GM23338 (cell line): ENCODE measurements around the gene C4BPB. TPM values are rescaled to one million over a fixed set of nuclear protein-coding genes. Genes with fewer than 3 reads are reported as not detected.

Experiments
- ATAC-seq: fragments of 200-7000 bp; cut with Tn5 transposase; 3 replicates; pipeline ENCODE4 v1.9.1; 2020
- DNase-seq: peaks from one replicate; pipeline ENCODE4 v3.0.0-alpha.2; 2015; ENCODE audit warnings: low spot score
- H2AFZ ChIP-seq: fragments of 200-600 bp; sonication (generic); 2 replicates; pipeline ENCODE4 v1.8.0; 2016; ENCODE audit warnings: antibody characterized with exemption, mild to moderate bottlenecking, moderate library complexity
- H3F3A ChIP-seq: fragments of 200-600 bp; sonication (generic); replicated peaks from 2 replicates; pipeline ENCODE4 v1.8.0; 2017; ENCODE audit warnings: antibody characterized with exemption, mixed run types, low read depth
- H3K27ac ChIP-seq: fragments of 200-600 bp; sonication (generic); 2 replicates; pipeline ENCODE4 v1.6.1; 2016; ENCODE audit warnings: low read depth
- H3K27me3 ChIP-seq: fragments of 200-600 bp; sonication (generic); 2 replicates; pipeline ENCODE4 v1.8.0; 2016; ENCODE audit warnings: mild to moderate bottlenecking, mixed run types, moderate library complexity; ENCODE audit not compliant: insufficient read depth
- H3K36me3 ChIP-seq: fragments of 200-600 bp; sonication (generic); 2 replicates; pipeline ENCODE4 v1.8.0; 2016; ENCODE audit warnings: mild to moderate bottlenecking; ENCODE audit not compliant: insufficient read depth
- H3K4me1 ChIP-seq: fragments of 200-600 bp; sonication (generic); 2 replicates; pipeline ENCODE4 v1.8.0; 2016; ENCODE audit warnings: mild to moderate bottlenecking, moderate library complexity; ENCODE audit not compliant: insufficient read depth
- H3K4me2 ChIP-seq: fragments of 200-600 bp; sonication (generic); 2 replicates; pipeline ENCODE4 v1.7.1; 2017; ENCODE audit warnings: mixed run types
- H3K4me3 ChIP-seq: fragments of 200-600 bp; sonication (generic); 2 replicates; pipeline ENCODE4 v1.6.1; 2016; ENCODE audit warnings: mixed run types
- H3K79me2 ChIP-seq: fragments of 200-600 bp; sonication (generic); replicated peaks from 2 replicates; pipeline ENCODE4 v1.8.0; 2017; ENCODE audit warnings: mild to moderate bottlenecking; ENCODE audit not compliant: insufficient read depth
- H3K9me2 ChIP-seq: fragments of 200-600 bp; sonication (generic); 2 replicates; pipeline ENCODE4 v1.8.0; 2017; ENCODE audit not compliant: insufficient read depth
- H4K20me1 ChIP-seq: fragments of 200-600 bp; sonication (generic); replicated peaks from 2 replicates; pipeline ENCODE4 v1.8.0; 2017; ENCODE audit warnings: mild to moderate bottlenecking; ENCODE audit not compliant: insufficient read depth
- H3K27ac Mint-ChIP-seq: 2 replicates; pipeline ENCODE4 v1.8.0; 2020; ENCODE audit warnings: inconsistent platforms, mild to moderate bottlenecking, moderate library complexity, mixed read lengths
- H3K27me3 Mint-ChIP-seq: 3 replicates; pipeline ENCODE4 v1.8.0; 2022; ENCODE audit warnings: low read depth, mild to moderate bottlenecking, moderate library complexity, mixed read lengths, inconsistent platforms; ENCODE audit not compliant: insufficient read depth, poor library complexity
- H3K36me3 Mint-ChIP-seq: 3 replicates; pipeline ENCODE4 v1.8.0; 2021; ENCODE audit warnings: low read depth, mild to moderate bottlenecking, inconsistent platforms, moderate library complexity, mixed read lengths
- H3K4me1 Mint-ChIP-seq: 3 replicates; pipeline ENCODE4 v1.8.0; 2020; ENCODE audit warnings: mild to moderate bottlenecking, inconsistent platforms, mixed read lengths
- H3K4me3 Mint-ChIP-seq: 3 replicates; pipeline ENCODE4 v1.8.0; 2021; ENCODE audit warnings: moderate library complexity, mild to moderate bottlenecking, inconsistent platforms, mixed read lengths
- H3K9me3 Mint-ChIP-seq: 3 replicates; pipeline ENCODE4 v1.8.0; 2020; ENCODE audit warnings: moderate library complexity, mild to moderate bottlenecking, inconsistent platforms, mixed read lengths
- CREB1 ChIP-seq: fragments of 250-450 bp; sonication (Bioruptor Pico); IDR thresholded peaks from 2 replicates; pipeline ENCODE4 v1.5.0; 2020; ENCODE audit warnings: low read depth, mild to moderate bottlenecking, moderate library complexity
- EZH2 ChIP-seq: fragments of 200-600 bp; sonication (generic); IDR thresholded peaks from one replicate; pipeline ENCODE4 v1.8.0; 2017; ENCODE audit warnings: antibody characterized with exemption, mild to moderate bottlenecking, low read depth; ENCODE audit not compliant: unreplicated experiment
- EZH2phosphoT487 ChIP-seq: fragments of 200-600 bp; sonication (generic); IDR thresholded peaks from one replicate; pipeline ENCODE4 v1.8.1; 2018; ENCODE audit warnings: antibody characterized with exemption; ENCODE audit not compliant: unreplicated experiment
- JUNB ChIP-seq: IDR thresholded peaks from one replicate; pipeline ENCODE4 v1.6.1; 2016; ENCODE audit warnings: antibody characterized with exemption; ENCODE audit not compliant: unreplicated experiment
- NANOG ChIP-seq: IDR thresholded peaks from 2 replicates; pipeline ENCODE4 v1.6.1; 2016; ENCODE audit warnings: antibody characterized with exemption, borderline replicate concordance
- POLR2AphosphoS5 ChIP-seq: IDR thresholded peaks from 2 replicates; pipeline ENCODE4 v1.6.1; 2016; ENCODE audit warnings: antibody characterized with exemption, low read depth
- STAT1 ChIP-seq: IDR thresholded peaks from one replicate; pipeline ENCODE4 v1.6.1; 2016; ENCODE audit warnings: antibody characterized with exemption; ENCODE audit not compliant: unreplicated experiment
- ZNF114 ChIP-seq: fragments of 250-450 bp; sonication (Bioruptor Pico); IDR thresholded peaks from 2 replicates; pipeline ENCODE4 v1.5.0; 2020; ENCODE audit warnings: mild to moderate bottlenecking, moderate library complexity
- ZNF331 ChIP-seq: fragments of 250-450 bp; sonication (Bioruptor Pico); IDR thresholded peaks from 2 replicates; pipeline ENCODE4 v1.5.0; 2020; ENCODE audit warnings: low read depth, mild to moderate bottlenecking, moderate library complexity
- polyA plus RNA-seq: library from polyadenylated mRNA; unstranded; fragments of >200 nt; fragmentation: Nextera tagmentation; extraction: Ambion mirVana; gene quantifications from 2 replicates; pipeline ENCODE4 v1.2.1, GENCODE V29; 2016
- total RNA-seq: library from RNA; depleted of rRNA; stranded (reverse); fragments of >200 nt; shearing (Covaris generic); gene quantifications from 2 replicates; pipeline ENCODE4 v1.2.3, GENCODE V29; 2014
- TF ChIP-seq, protein P1 (sequence below): fragments of 250-450 bp; sonication (Bioruptor Pico); IDR thresholded peaks from 2 replicates; pipeline ENCODE4 v1.5.0; 2020; ENCODE audit warnings: mild to moderate bottlenecking, moderate library complexity
- TF ChIP-seq, protein P2 (sequence below): IDR thresholded peaks from 2 replicates; pipeline ENCODE4 v1.6.1; 2016; ENCODE audit warnings: antibody characterized with exemption
- TF ChIP-seq, protein P3 (sequence below), 2 experiments: fragments of 200-600 bp in 1 of 2; sonication (generic) in 1 of 2; conservative IDR thresholded peaks; 2 replicates each; pipeline versions ENCODE4 v1.5.1 to v1.6.1; 2016 to 2017; ENCODE audit warnings: antibody characterized with exemption in 2 of 2, low read depth in 2 of 2, mild to moderate bottlenecking in 2 of 2, moderate library complexity in 1 of 2
- TF ChIP-seq, protein P4 (sequence below): IDR thresholded peaks from one replicate; pipeline ENCODE4 v1.6.1; 2018; ENCODE audit warnings: antibody characterized with exemption; ENCODE audit not compliant: unreplicated experiment

Gene C4BPB
- total and polyA plus RNA-seq, 2 experiments from 2014 or later = not detected

DNA sequence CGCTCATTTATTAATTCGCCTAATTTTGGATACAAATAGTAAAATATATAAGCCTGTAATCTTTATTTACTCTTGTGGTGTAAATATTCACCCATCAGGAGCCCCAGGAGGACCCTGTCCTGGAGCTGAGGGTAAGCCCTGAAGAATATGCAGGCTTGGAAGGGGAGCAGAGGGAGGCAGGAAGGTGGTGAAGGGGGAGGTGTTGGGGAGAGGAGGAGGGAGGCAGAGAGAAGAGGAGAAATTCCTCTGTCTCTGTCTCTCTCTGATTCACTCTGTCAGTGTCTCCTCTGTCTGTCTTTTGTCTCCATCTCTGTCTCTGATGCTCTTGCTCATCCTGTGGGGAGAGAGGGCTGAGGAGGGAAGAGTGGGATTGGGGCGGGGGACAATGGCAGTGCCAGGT is 2.8 kb upstream of the C4BPB start:
- no peak overlapping the region for H3K4me3 Mint-ChIP-seq
- Histone ChIP-seq H3K27ac (no peak overlapping the region), H3F3A (no peaks in the 10 kb centered on the region), H3K4me2 (no peak overlapping the region), H3K4me3 (no peak overlapping the region), H3K9me2 (no peaks in the 10 kb centered on the region), H2AFZ (peak overlapping the region; percentile 70), H3K36me3 (no peaks in the 10 kb centered on the region), H3K27me3 (no peaks in the 10 kb centered on the region), H3K4me1 (no peaks in the 10 kb centered on the region), H4K20me1 (no peaks in the 10 kb centered on the region), H3K79me2 (no peaks in the 10 kb centered on the region)
- TF ChIP-seq STAT1 (no peak), ZNF114 (no peak), NANOG (no peak), CREB1 (CRISPR knock-in tag) (no peak), ZNF331 (CRISPR knock-in tag) (no peak), EZH2phosphoT487 (no peak), POLR2AphosphoS5 (no peak), JUNB (no peak), EZH2 (no peak)
- TF ChIP-seq, protein P1, sequence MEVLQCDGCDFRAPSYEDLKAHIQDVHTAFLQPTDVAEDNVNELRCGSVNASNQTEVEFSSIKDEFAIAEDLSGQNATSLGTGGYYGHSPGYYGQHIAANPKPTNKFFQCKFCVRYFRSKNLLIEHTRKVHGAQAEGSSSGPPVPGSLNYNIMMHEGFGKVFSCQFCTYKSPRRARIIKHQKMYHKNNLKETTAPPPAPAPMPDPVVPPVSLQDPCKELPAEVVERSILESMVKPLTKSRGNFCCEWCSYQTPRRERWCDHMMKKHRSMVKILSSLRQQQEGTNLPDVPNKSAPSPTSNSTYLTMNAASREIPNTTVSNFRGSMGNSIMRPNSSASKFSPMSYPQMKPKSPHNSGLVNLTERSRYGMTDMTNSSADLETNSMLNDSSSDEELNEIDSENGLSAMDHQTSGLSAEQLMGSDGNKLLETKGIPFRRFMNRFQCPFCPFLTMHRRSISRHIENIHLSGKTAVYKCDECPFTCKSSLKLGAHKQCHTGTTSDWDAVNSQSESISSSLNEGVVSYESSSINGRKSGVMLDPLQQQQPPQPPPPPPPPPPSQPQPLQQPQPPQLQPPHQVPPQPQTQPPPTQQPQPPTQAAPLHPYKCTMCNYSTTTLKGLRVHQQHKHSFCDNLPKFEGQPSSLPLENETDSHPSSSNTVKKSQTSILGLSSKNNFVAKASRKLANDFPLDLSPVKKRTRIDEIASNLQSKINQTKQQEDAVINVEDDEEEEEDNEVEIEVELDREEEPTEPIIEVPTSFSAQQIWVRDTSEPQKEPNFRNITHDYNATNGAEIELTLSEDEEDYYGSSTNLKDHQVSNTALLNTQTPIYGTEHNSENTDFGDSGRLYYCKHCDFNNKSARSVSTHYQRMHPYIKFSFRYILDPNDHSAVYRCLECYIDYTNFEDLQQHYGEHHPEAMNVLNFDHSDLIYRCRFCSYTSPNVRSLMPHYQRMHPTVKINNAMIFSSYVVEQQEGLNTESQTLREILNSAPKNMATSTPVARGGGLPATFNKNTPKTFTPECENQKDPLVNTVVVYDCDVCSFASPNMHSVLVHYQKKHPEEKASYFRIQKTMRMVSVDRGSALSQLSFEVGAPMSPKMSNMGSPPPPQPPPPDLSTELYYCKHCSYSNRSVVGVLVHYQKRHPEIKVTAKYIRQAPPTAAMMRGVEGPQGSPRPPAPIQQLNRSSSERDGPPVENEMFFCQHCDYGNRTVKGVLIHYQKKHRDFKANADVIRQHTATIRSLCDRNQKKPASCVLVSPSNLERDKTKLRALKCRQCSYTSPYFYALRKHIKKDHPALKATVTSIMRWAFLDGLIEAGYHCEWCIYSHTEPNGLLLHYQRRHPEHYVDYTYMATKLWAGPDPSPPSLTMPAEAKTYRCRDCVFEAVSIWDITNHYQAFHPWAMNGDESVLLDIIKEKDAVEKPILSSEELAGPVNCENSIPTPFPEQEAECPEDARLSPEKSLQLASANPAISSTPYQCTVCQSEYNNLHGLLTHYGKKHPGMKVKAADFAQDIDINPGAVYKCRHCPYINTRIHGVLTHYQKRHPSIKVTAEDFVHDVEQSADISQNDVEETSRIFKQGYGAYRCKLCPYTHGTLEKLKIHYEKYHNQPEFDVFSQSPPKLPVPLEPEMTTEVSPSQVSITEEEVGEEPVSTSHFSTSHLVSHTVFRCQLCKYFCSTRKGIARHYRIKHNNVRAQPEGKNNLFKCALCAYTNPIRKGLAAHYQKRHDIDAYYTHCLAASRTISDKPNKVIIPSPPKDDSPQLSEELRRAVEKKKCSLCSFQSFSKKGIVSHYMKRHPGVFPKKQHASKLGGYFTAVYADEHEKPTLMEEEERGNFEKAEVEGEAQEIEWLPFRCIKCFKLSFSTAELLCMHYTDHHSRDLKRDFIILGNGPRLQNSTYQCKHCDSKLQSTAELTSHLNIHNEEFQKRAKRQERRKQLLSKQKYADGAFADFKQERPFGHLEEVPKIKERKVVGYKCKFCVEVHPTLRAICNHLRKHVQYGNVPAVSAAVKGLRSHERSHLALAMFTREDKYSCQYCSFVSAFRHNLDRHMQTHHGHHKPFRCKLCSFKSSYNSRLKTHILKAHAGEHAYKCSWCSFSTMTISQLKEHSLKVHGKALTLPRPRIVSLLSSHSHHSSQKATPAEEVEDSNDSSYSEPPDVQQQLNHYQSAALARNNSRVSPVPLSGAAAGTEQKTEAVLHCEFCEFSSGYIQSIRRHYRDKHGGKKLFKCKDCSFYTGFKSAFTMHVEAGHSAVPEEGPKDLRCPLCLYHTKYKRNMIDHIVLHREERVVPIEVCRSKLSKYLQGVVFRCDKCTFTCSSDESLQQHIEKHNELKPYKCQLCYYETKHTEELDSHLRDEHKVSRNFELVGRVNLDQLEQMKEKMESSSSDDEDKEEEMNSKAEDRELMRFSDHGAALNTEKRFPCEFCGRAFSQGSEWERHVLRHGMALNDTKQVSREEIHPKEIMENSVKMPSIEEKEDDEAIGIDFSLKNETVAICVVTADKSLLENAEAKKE = no peak
- TF ChIP-seq, protein P2, sequence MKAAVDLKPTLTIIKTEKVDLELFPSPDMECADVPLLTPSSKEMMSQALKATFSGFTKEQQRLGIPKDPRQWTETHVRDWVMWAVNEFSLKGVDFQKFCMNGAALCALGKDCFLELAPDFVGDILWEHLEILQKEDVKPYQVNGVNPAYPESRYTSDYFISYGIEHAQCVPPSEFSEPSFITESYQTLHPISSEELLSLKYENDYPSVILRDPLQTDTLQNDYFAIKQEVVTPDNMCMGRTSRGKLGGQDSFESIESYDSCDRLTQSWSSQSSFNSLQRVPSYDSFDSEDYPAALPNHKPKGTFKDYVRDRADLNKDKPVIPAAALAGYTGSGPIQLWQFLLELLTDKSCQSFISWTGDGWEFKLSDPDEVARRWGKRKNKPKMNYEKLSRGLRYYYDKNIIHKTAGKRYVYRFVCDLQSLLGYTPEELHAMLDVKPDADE = no peak
- TF ChIP-seq, protein P3, sequence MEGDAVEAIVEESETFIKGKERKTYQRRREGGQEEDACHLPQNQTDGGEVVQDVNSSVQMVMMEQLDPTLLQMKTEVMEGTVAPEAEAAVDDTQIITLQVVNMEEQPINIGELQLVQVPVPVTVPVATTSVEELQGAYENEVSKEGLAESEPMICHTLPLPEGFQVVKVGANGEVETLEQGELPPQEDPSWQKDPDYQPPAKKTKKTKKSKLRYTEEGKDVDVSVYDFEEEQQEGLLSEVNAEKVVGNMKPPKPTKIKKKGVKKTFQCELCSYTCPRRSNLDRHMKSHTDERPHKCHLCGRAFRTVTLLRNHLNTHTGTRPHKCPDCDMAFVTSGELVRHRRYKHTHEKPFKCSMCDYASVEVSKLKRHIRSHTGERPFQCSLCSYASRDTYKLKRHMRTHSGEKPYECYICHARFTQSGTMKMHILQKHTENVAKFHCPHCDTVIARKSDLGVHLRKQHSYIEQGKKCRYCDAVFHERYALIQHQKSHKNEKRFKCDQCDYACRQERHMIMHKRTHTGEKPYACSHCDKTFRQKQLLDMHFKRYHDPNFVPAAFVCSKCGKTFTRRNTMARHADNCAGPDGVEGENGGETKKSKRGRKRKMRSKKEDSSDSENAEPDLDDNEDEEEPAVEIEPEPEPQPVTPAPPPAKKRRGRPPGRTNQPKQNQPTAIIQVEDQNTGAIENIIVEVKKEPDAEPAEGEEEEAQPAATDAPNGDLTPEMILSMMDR (conservative IDR thresholded peaks at IDR 0.05; ENCODE audit: low read depth in 2 of 2) = no peak
- TF ChIP-seq, protein P4, sequence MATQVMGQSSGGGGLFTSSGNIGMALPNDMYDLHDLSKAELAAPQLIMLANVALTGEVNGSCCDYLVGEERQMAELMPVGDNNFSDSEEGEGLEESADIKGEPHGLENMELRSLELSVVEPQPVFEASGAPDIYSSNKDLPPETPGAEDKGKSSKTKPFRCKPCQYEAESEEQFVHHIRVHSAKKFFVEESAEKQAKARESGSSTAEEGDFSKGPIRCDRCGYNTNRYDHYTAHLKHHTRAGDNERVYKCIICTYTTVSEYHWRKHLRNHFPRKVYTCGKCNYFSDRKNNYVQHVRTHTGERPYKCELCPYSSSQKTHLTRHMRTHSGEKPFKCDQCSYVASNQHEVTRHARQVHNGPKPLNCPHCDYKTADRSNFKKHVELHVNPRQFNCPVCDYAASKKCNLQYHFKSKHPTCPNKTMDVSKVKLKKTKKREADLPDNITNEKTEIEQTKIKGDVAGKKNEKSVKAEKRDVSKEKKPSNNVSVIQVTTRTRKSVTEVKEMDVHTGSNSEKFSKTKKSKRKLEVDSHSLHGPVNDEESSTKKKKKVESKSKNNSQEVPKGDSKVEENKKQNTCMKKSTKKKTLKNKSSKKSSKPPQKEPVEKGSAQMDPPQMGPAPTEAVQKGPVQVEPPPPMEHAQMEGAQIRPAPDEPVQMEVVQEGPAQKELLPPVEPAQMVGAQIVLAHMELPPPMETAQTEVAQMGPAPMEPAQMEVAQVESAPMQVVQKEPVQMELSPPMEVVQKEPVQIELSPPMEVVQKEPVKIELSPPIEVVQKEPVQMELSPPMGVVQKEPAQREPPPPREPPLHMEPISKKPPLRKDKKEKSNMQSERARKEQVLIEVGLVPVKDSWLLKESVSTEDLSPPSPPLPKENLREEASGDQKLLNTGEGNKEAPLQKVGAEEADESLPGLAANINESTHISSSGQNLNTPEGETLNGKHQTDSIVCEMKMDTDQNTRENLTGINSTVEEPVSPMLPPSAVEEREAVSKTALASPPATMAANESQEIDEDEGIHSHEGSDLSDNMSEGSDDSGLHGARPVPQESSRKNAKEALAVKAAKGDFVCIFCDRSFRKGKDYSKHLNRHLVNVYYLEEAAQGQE = no peak
- H3K27ac Mint-ChIP-seq = no peak overlapping the region
- no peaks in the 10 kb centered on the region for H3K36me3 Mint-ChIP-seq
- H3K9me3 Mint-ChIP-seq = no peaks in the 10 kb centered on the region
- DNase-seq (peak; percentile 17), ATAC-seq (peak; percentile 56)
- H3K27me3 Mint-ChIP-seq = no peaks in the 10 kb centered on the region
- H3K4me1 Mint-ChIP-seq = peaks cover 15% of the 10 kb centered on the region
